ENCODE results near the gene MYH3.
A peak's percentile ranks its signal among the peaks of the same experiment; 100 is the strongest.

The MYH3 gene

GRCh38 chr17:10649602-10650001 lies 7.5 kb downstream of the MYH3 start:
- DNase-seq (ENCODE audit: low spot score) (no peak), FAIRE-seq (no peak)

- no peak for DNase-seq (ENCODE audit: low spot score)
These were observed 8.2 kb downstream of the MYH3 start for GRCh38 chr17:10648956-10649355.

GRCh38 chr17:10648381-10648780 lies 8.7 kb downstream of the MYH3 start:
- DNase-seq (ENCODE audit: low spot score) (no peak), FAIRE-seq (no peak)

More at GRCh38 chr17:10648956-10649355, 8.2 kb downstream of the MYH3 start:
- no peak for FAIRE-seq

- FAIRE-seq (no peak), DNase-seq (ENCODE audit: low spot score) (peak; percentile 29)
These were observed 10.6 kb downstream of the MYH3 start for GRCh38 chr17:10646392-10646990.

GRCh38 chr17:10640475-10640874 lies 16.6 kb downstream of the MYH3 start:
- no peak for FAIRE-seq
- no peak for DNase-seq (ENCODE audit: low spot score)

GRCh38 chr17:10638151-10638550 lies 19.0 kb downstream of the MYH3 start:
- DNase-seq (ENCODE audit: low spot score) (no peak), FAIRE-seq (no peak)

- no peak for DNase-seq (ENCODE audit: low spot score)
- FAIRE-seq, result no peak
These were observed 21.8 kb downstream of the MYH3 start for GRCh38 chr17:10635290-10635689.

GRCh38 chr17:10633738-10634379 lies 23.2 kb downstream of the MYH3 start:
- FAIRE-seq (no peak), DNase-seq (ENCODE audit: low spot score) (no peak)

- FAIRE-seq, result no peak
These were observed 25.4 kb downstream of the MYH3 start for GRCh38 chr17:10631701-10632100.

GRCh38 chr17:10631048-10631700 lies 25.9 kb downstream of the MYH3 start:
- DNase-seq (ENCODE audit: low spot score) (no peak), FAIRE-seq (no peak)

More at GRCh38 chr17:10631701-10632100, 25.4 kb downstream of the MYH3 start:
- DNase-seq (ENCODE audit: low spot score), result no peak

- no peak for FAIRE-seq
- no peak for DNase-seq (ENCODE audit: low spot score)
These were observed 27.4 kb downstream of the MYH3 start for GRCh38 chr17:10629706-10630105.

GRCh38 chr17:10628756-10629155 lies 28.4 kb downstream of the MYH3 start:
- DNase-seq (ENCODE audit: low spot score), result no peak
- FAIRE-seq, result no peak

- DNase-seq (ENCODE audit: low spot score) (no peak), FAIRE-seq (no peak)
These were observed 30.7 kb downstream of the MYH3 start for GRCh38 chr17:10626390-10626789.

GRCh38 chr17:10624969-10625368 lies 32.1 kb downstream of the MYH3 start:
- no peak for DNase-seq (ENCODE audit: low spot score)
- FAIRE-seq, result no peak

GRCh38 chr17:10623737-10624338 lies 33.3 kb downstream of the MYH3 start:
- DNase-seq (ENCODE audit: low spot score) (no peak), FAIRE-seq (no peak)

GRCh38 chr17:10622617-10623485 lies 34.3 kb downstream of the MYH3 start:
- FAIRE-seq (no peak), DNase-seq (ENCODE audit: low spot score) (no peak)

- no peak for DNase-seq (ENCODE audit: low spot score)
- FAIRE-seq, result no peak
These were observed 35.7 kb downstream of the MYH3 start for GRCh38 chr17:10621397-10621796.

GRCh38 chr17:10620823-10621222 lies 36.3 kb downstream of the MYH3 start:
- peak; percentile 53 for FAIRE-seq

GRCh38 chr17:10618202-10618635 lies 38.9 kb downstream of the MYH3 start:
- FAIRE-seq, result no peak

More at GRCh38 chr17:10620823-10621222, 36.3 kb downstream of the MYH3 start:
- peak; percentile 65 for DNase-seq (ENCODE audit: low spot score)

GRCh38 chr17:10617120-10617505 lies 40.0 kb downstream of the MYH3 start:
- no peak for FAIRE-seq
- no peak for DNase-seq (ENCODE audit: low spot score)

More at GRCh38 chr17:10618202-10618635, 38.9 kb downstream of the MYH3 start:
- DNase-seq (ENCODE audit: low spot score), result peak; percentile 55

- DNase-seq (ENCODE audit: low spot score) (peak; percentile 10), FAIRE-seq (no peak)
These were observed 40.5 kb downstream of the MYH3 start for GRCh38 chr17:10616502-10617119.

All from RCC 7860 (cell line).